Right forelimb (tissue), 1 donor: ENCODE data around the gene TMEM25.
"Not testable (repeated sequence)": the region's sequence is repeated elsewhere in the genome, so short reads cannot be mapped to it uniquely, and the experiment has no call there.

ENCODE experiments used
- DNase-seq: peaks from one replicate; pipeline ENCODE4 v3.0.0-alpha.2; 2018

Gene TMEM25

GRCh38 chr11:118532852-118533768 lies 2.1 kb downstream of the TMEM25 start:
- no peak for DNase-seq

- no peak for DNase-seq
Measured at GRCh38 chr11:118533769-118534729, 3.1 kb downstream of the TMEM25 start.

GRCh38 chr11:118535261-118535660 lies 4.3 kb downstream of the TMEM25 start:
- DNase-seq, result no peak

GRCh38 chr11:118536726-118537125 lies 5.7 kb downstream of the TMEM25 start:
- no peak for DNase-seq

GRCh38 chr11:118537409-118537980 lies 6.5 kb downstream of the TMEM25 start:
- DNase-seq, result no peak

- no peak for DNase-seq
Measured at GRCh38 chr11:118544010-118544646, 13.1 kb downstream of the TMEM25 start.

- DNase-seq, result no peak
Measured at GRCh38 chr11:118544647-118545010, 13.6 kb downstream of the TMEM25 start.

- no peak for DNase-seq
Measured at GRCh38 chr11:118545533-118545932, 14.5 kb downstream of the TMEM25 start.

GRCh38 chr11:118547132-118547531 lies 16.1 kb downstream of the TMEM25 start:
- DNase-seq, result no peak

- no peak for DNase-seq
Measured at GRCh38 chr11:118552341-118552740, 21.3 kb downstream of the TMEM25 start.

- DNase-seq, result no peak
Measured at GRCh38 chr11:118560806-118561205, 29.8 kb downstream of the TMEM25 start.

GRCh38 chr11:118565051-118565450 lies 34.1 kb downstream of the TMEM25 start:
- no peak for DNase-seq

- no peak for DNase-seq
Measured at GRCh38 chr11:118569670-118570069, 38.7 kb downstream of the TMEM25 start.

GRCh38 chr11:118570787-118571186 lies 39.8 kb downstream of the TMEM25 start:
- DNase-seq, result no peak

GRCh38 chr11:118571701-118572060 lies 40.7 kb downstream of the TMEM25 start:
- peak; percentile 58 for DNase-seq

- DNase-seq, result peak; percentile 94
Measured at GRCh38 chr11:118572061-118572980, 41.3 kb downstream of the TMEM25 start, which contains the start of gene ARCN1. ARCN1 (plus strand) TSS chr11:118572409; CDS start chr11:118572548, 139 bp downstream.

- DNase-seq, result no peak
Measured at GRCh38 chr11:118572981-118573550, 42.1 kb downstream of the TMEM25 start.

- no peak for DNase-seq
Measured at GRCh38 chr11:118574636-118575035, 43.6 kb downstream of the TMEM25 start.

- not testable (repeated sequence) for DNase-seq
Measured at GRCh38 chr11:118577995-118578394, 47.0 kb downstream of the TMEM25 start.

GRCh38 chr11:118581057-118581456 lies 50.1 kb downstream of the TMEM25 start:
- no peak for DNase-seq
